WTC11 (cell line): ENCODE results near the gene GNAZ. TPM values are rescaled to one million over a fixed set of nuclear protein-coding genes. Genes with fewer than 3 reads are reported as not detected.

Experiments
- ATAC-seq: fragments of 200-7000 bp; cut with Tn5 transposase; 2 replicates; pipeline ENCODE4 v1.10.0; 2021; ENCODE audit warnings: mild to moderate bottlenecking, moderate library complexity
- CTCF ChIA-PET: fragments of 300-600 bp; sonication (Branson Sonifier 250); formaldehyde crosslinking; loops from one replicate; lab custom pipeline; 2021; ENCODE audit warnings: antibody characterized with exemption; lab: Charles Lee
- POLR2A ChIA-PET: fragments of 350-600 bp; sonication (Branson Sonifier 250); formaldehyde crosslinking; loops from one replicate; lab custom pipeline; 2021; ENCODE audit warnings: antibody characterized with exemption; lab: Charles Lee
- DNase-seq: peaks from one replicate; pipeline ENCODE4 v3.0.0; 2021; ENCODE audit warnings: low spot score
- H3K27ac Mint-ChIP-seq: 2 replicates; pipeline ENCODE4 v1.8.0; 2021; ENCODE audit warnings: mixed read lengths
- H3K27me3 Mint-ChIP-seq: 2 replicates; pipeline ENCODE4 v1.8.0; 2021; ENCODE audit warnings: low read depth, mild to moderate bottlenecking, moderate library complexity, mixed read lengths
- H3K36me3 Mint-ChIP-seq: 2 replicates; pipeline ENCODE4 v1.8.0; 2021; ENCODE audit warnings: mixed read lengths
- H3K4me1 Mint-ChIP-seq: 2 replicates; pipeline ENCODE4 v1.8.0; 2022; ENCODE audit warnings: mixed read lengths
- H3K4me3 Mint-ChIP-seq: 2 replicates; pipeline ENCODE4 v1.8.0; 2021; ENCODE audit warnings: mild to moderate bottlenecking, moderate library complexity, mixed read lengths
- H3K9me3 Mint-ChIP-seq: 2 replicates; pipeline ENCODE4 v1.8.0; 2021; ENCODE audit warnings: mixed read lengths
- ATF1 ChIP-seq: sonication (generic); formaldehyde crosslinking; IDR thresholded peaks from 2 replicates; pipeline ENCODE4 v1.8.1; 2023; ENCODE audit warnings: mild to moderate bottlenecking, moderate library complexity, missing genetic modification reagents
- CBFB ChIP-seq: sonication (generic); formaldehyde crosslinking; IDR thresholded peaks from 2 replicates; pipeline ENCODE4 v1.8.1; 2022; ENCODE audit warnings: mild to moderate bottlenecking, low read depth, missing genetic modification reagents
- CREB1 ChIP-seq: sonication (generic); formaldehyde crosslinking; IDR thresholded peaks from 2 replicates; pipeline ENCODE4 v1.8.0; 2023; ENCODE audit warnings: mild to moderate bottlenecking, missing genetic modification reagents
- GRHL2 ChIP-seq: fragments of 250-450 bp; sonication (Bioruptor Pico); IDR thresholded peaks from 2 replicates; pipeline ENCODE4 v1.8.0; 2022; ENCODE audit warnings: mild to moderate bottlenecking, moderate library complexity; ENCODE audit not compliant: insufficient replicate concordance, severe bottlenecking
- IRF1 ChIP-seq: sonication (generic); formaldehyde crosslinking; IDR thresholded peaks from 2 replicates; pipeline ENCODE4 v1.8.0; 2023; ENCODE audit warnings: missing genetic modification reagents
- IRF2 ChIP-seq: sonication (generic); formaldehyde crosslinking; IDR thresholded peaks from 2 replicates; pipeline ENCODE4 v1.8.0; 2022; ENCODE audit warnings: low read depth, missing genetic modification reagents, borderline replicate concordance
- MAX ChIP-seq: sonication (generic); formaldehyde crosslinking; IDR thresholded peaks from 2 replicates; pipeline ENCODE4 v1.8.0; 2022; ENCODE audit warnings: mild to moderate bottlenecking, missing genetic modification reagents
- MLX ChIP-seq: sonication (generic); formaldehyde crosslinking; IDR thresholded peaks from 2 replicates; pipeline ENCODE4 v1.8.1; 2023; ENCODE audit warnings: mild to moderate bottlenecking, missing genetic modification reagents, moderate library complexity
- MXD4 ChIP-seq: fragments of 250-450 bp; sonication (Bioruptor Pico); IDR thresholded peaks from 2 replicates; pipeline ENCODE4 v1.8.0; 2021; ENCODE audit warnings: mild to moderate bottlenecking, moderate library complexity, borderline replicate concordance
- NFYB ChIP-seq: sonication (generic); formaldehyde crosslinking; conservative IDR thresholded peaks from 2 replicates; pipeline ENCODE4 v1.8.0; 2022; ENCODE audit warnings: low read depth, missing genetic modification reagents
- RORB ChIP-seq: fragments of 250-450 bp; sonication (Bioruptor Pico); IDR thresholded peaks from 2 replicates; pipeline ENCODE4 v1.9.0; 2021; ENCODE audit warnings: mild to moderate bottlenecking
- SP1 ChIP-seq: sonication (generic); formaldehyde crosslinking; conservative IDR thresholded peaks from 2 replicates; pipeline ENCODE4 v1.8.1; 2022; ENCODE audit warnings: missing genetic modification reagents
- TEAD1 ChIP-seq: sonication (generic); formaldehyde crosslinking; IDR thresholded peaks from 2 replicates; pipeline ENCODE4 v1.8.0; 2022; ENCODE audit warnings: mild to moderate bottlenecking, missing genetic modification reagents
- ZNF121 ChIP-seq: sonication (generic); formaldehyde crosslinking; IDR thresholded peaks from 2 replicates; pipeline ENCODE4 v1.8.0; 2023; ENCODE audit warnings: missing genetic modification reagents
- ZNF263 ChIP-seq: sonication (generic); formaldehyde crosslinking; IDR thresholded peaks from 2 replicates; pipeline ENCODE4 v1.8.1; 2022; ENCODE audit warnings: low read depth, mild to moderate bottlenecking, moderate library complexity, missing genetic modification reagents
- total RNA-seq: library from RNA; stranded (reverse); gene quantifications from 3 replicates; pipeline ENCODE4 v1.2.3, GENCODE V29; 2021
- TF ChIP-seq, protein P1 (sequence below): sonication (generic); formaldehyde crosslinking; IDR thresholded peaks from 2 replicates; pipeline ENCODE4 v1.8.1; 2023; ENCODE audit warnings: mild to moderate bottlenecking, missing genetic modification reagents
- TF ChIP-seq, protein P2 (sequence below): sonication (generic); formaldehyde crosslinking; IDR thresholded peaks from 2 replicates; pipeline ENCODE4 v1.8.0; 2023; ENCODE audit warnings: mild to moderate bottlenecking, missing genetic modification reagents
- TF ChIP-seq, protein P3 (sequence below): sonication (generic); formaldehyde crosslinking; IDR thresholded peaks from 2 replicates; pipeline ENCODE4 v1.8.1; 2023; ENCODE audit warnings: mild to moderate bottlenecking, missing genetic modification reagents, borderline replicate concordance
- TF ChIP-seq, protein P4 (sequence below): sonication (generic); formaldehyde crosslinking; IDR thresholded peaks from 2 replicates; pipeline ENCODE4 v1.8.1; 2023; ENCODE audit warnings: mild to moderate bottlenecking, missing genetic modification reagents, moderate library complexity

GNAZ gene
- total RNA-seq, 1 experiment from 2014 or later = 9.9 TPM

DNA sequence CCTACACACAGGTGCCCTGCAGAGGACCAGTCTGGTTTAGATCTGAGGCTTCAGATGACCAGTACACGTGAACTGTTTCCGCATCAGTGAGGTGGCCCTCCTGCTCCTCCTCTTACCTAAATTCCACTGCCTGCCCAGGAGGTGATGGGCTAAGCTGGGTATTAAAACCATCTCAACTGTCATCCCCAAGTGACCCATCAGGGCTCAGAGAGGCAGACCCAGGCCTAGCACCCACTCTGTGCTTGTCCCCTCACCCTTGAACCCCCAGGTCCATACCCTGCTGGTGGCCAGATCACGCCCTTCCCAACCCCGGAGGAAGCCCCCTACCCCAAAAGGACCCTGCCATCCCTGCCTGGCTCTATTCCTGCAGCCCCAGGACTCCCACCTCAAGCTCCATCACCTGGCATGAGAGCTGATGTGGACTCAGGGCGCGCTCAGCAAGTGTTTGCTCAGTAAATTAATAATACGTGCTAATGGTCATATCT, 50.1 kb downstream of the GNAZ start (continued):
- TF ChIP-seq GRHL2 (CRISPR knock-in tag) = no peak

GRCh38 chr22:23121000-23121421, 50.7 kb downstream of the GNAZ start:
- H3K27me3 Mint-ChIP-seq = peaks cover 16% of the 10 kb centered on the region
- ATAC-seq (no peak), DNase-seq (no peak)
- no peaks in the 10 kb centered on the region for H3K9me3 Mint-ChIP-seq
- POLR2A ChIA-PET = interaction anchor here (0.6 kb wide), 1 partner anchor 260 kb away, joined by 6 read pairs; no protein-coding TSS in a partner anchor
- peaks cover 6% of the 10 kb centered on the region for H3K4me1 Mint-ChIP-seq
- H3K27ac Mint-ChIP-seq = no peak overlapping the region
- no peak for TF ChIP-seq MLX (CRISPR knock-in tag)
- TF ChIP-seq, protein P1, sequence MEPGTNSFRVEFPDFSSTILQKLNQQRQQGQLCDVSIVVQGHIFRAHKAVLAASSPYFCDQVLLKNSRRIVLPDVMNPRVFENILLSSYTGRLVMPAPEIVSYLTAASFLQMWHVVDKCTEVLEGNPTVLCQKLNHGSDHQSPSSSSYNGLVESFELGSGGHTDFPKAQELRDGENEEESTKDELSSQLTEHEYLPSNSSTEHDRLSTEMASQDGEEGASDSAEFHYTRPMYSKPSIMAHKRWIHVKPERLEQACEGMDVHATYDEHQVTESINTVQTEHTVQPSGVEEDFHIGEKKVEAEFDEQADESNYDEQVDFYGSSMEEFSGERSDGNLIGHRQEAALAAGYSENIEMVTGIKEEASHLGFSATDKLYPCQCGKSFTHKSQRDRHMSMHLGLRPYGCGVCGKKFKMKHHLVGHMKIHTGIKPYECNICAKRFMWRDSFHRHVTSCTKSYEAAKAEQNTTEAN (CRISPR knock-in tag) = no peak
- TF ChIP-seq IRF1 (CRISPR knock-in tag) = no peak
- TF ChIP-seq GRHL2 (CRISPR knock-in tag) = no peak
- TF ChIP-seq ZNF263 (CRISPR knock-in tag) = no peak
- no peak for TF ChIP-seq TEAD1 (CRISPR knock-in tag)
- TF ChIP-seq, protein P2, sequence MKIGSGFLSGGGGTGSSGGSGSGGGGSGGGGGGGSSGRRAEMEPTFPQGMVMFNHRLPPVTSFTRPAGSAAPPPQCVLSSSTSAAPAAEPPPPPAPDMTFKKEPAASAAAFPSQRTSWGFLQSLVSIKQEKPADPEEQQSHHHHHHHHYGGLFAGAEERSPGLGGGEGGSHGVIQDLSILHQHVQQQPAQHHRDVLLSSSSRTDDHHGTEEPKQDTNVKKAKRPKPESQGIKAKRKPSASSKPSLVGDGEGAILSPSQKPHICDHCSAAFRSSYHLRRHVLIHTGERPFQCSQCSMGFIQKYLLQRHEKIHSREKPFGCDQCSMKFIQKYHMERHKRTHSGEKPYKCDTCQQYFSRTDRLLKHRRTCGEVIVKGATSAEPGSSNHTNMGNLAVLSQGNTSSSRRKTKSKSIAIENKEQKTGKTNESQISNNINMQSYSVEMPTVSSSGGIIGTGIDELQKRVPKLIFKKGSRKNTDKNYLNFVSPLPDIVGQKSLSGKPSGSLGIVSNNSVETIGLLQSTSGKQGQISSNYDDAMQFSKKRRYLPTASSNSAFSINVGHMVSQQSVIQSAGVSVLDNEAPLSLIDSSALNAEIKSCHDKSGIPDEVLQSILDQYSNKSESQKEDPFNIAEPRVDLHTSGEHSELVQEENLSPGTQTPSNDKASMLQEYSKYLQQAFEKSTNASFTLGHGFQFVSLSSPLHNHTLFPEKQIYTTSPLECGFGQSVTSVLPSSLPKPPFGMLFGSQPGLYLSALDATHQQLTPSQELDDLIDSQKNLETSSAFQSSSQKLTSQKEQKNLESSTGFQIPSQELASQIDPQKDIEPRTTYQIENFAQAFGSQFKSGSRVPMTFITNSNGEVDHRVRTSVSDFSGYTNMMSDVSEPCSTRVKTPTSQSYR (CRISPR knock-in tag) = no peak
- no peak for TF ChIP-seq RORB (CRISPR knock-in tag)
- no peak for TF ChIP-seq NFYB
- TF ChIP-seq MXD4 = no peak
- TF ChIP-seq CBFB (CRISPR knock-in tag) = no peak
- TF ChIP-seq IRF2 (CRISPR knock-in tag) = no peak
- no peak for TF ChIP-seq MAX (CRISPR knock-in tag)
- TF ChIP-seq, protein P3, sequence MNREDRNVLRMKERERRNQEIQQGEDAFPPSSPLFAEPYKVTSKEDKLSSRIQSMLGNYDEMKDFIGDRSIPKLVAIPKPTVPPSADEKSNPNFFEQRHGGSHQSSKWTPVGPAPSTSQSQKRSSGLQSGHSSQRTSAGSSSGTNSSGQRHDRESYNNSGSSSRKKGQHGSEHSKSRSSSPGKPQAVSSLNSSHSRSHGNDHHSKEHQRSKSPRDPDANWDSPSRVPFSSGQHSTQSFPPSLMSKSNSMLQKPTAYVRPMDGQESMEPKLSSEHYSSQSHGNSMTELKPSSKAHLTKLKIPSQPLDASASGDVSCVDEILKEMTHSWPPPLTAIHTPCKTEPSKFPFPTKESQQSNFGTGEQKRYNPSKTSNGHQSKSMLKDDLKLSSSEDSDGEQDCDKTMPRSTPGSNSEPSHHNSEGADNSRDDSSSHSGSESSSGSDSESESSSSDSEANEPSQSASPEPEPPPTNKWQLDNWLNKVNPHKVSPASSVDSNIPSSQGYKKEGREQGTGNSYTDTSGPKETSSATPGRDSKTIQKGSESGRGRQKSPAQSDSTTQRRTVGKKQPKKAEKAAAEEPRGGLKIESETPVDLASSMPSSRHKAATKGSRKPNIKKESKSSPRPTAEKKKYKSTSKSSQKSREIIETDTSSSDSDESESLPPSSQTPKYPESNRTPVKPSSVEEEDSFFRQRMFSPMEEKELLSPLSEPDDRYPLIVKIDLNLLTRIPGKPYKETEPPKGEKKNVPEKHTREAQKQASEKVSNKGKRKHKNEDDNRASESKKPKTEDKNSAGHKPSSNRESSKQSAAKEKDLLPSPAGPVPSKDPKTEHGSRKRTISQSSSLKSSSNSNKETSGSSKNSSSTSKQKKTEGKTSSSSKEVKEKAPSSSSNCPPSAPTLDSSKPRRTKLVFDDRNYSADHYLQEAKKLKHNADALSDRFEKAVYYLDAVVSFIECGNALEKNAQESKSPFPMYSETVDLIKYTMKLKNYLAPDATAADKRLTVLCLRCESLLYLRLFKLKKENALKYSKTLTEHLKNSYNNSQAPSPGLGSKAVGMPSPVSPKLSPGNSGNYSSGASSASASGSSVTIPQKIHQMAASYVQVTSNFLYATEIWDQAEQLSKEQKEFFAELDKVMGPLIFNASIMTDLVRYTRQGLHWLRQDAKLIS (CRISPR knock-in tag) = no peak
- TF ChIP-seq CREB1 (CRISPR knock-in tag) = no peak
- TF ChIP-seq SP1 (CRISPR knock-in tag) = no peak
- TF ChIP-seq, protein P4, sequence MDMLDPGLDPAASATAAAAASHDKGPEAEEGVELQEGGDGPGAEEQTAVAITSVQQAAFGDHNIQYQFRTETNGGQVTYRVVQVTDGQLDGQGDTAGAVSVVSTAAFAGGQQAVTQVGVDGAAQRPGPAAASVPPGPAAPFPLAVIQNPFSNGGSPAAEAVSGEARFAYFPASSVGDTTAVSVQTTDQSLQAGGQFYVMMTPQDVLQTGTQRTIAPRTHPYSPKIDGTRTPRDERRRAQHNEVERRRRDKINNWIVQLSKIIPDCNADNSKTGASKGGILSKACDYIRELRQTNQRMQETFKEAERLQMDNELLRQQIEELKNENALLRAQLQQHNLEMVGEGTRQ (CRISPR knock-in tag) = no peak
- TF ChIP-seq ZNF121 (CRISPR knock-in tag) = no peak
- no peak for TF ChIP-seq ATF1 (CRISPR knock-in tag)
- H3K4me3 Mint-ChIP-seq = no peak overlapping the region
- H3K36me3 Mint-ChIP-seq = no peaks in the 10 kb centered on the region
- CTCF ChIA-PET = interaction anchor here (0.6 to 7.4 kb wide), 5 partner anchors 8 to 185 kb away, joined by 3 to 92 read pairs (median 4); no protein-coding TSS in a partner anchor
